H1 (cell line): ENCODE data around the gene USB1. TPM values are rescaled to one million over a fixed set of nuclear protein-coding genes. Genes with fewer than 3 reads are reported as not detected.

Source experiments
- CBX8 ChIP-seq: fragments of 300-800, 300-1000 bp; sonication (generic); IDR thresholded peaks from 2 replicates; pipeline ENCODE4 v1.7.1; 2016; ENCODE audit warnings: low read depth, low read length, borderline replicate concordance
- CREB1 ChIP-seq: IDR thresholded peaks from 2 replicates; pipeline ENCODE4 v1.6.1; 2012; ENCODE audit warnings: inconsistent platforms
- EGR1 ChIP-seq: IDR thresholded peaks from 2 replicates; pipeline ENCODE4 v1.6.1; 2011; ENCODE audit warnings: low read depth, low read length, borderline replicate concordance
- MAX ChIP-seq: IDR thresholded peaks from 2 replicates; pipeline ENCODE4 v1.6.1; 2012; ENCODE audit warnings: inconsistent platforms
- SP2 ChIP-seq: IDR thresholded peaks from 2 replicates; pipeline ENCODE4 v1.6.1; 2012; ENCODE audit warnings: mild to moderate bottlenecking, low read length, inconsistent platforms
- ZNF274 ChIP-seq: IDR thresholded peaks from 2 replicates; pipeline ENCODE4 v1.7.0; 2012; ENCODE audit warnings: low read length, borderline replicate concordance; ENCODE audit errors: extremely low read depth
- polyA plus RNA-seq, 7 experiments: library from polyadenylated mRNA; depleted of rRNA in 3 of 7; stranded (reverse) in 5 of 7; unstranded in 2 of 7; fragments of >200 nt in 5 of 7; fragments of 200-250 nt in 2 of 7; gene quantifications; 1 replicate in 5 of 7; 2 replicates in 1 of 7; 4 replicates in 1 of 7; pipeline versions ENCODE4 v1.2.1 to v1.2.3, GENCODE V29; 2011 to 2013; ENCODE audit warnings: missing spikeins in 2 of 7, mixed read lengths in 2 of 7
- total RNA-seq: library from RNA; stranded (reverse); fragmentation: NEBNext Ultra II Directional; extraction: Animal tissue kit (Norgen Biotek cat#: 25700); gene quantifications from 2 replicates; pipeline ENCODE4 v1.2.1, GENCODE V29; 2021

Gene USB1
- total and polyA plus RNA-seq, 2 of the 8 experiments (the other 6 are each of a cell fraction or from before 2014, with no cell fraction given), result 65.4 to 75.9 TPM

- TF ChIP-seq CBX8 (no peak), SP2 (no peak), CREB1 (no peak), ZNF274 (no peak), MAX (no peak), EGR1 (no peak)
Observed at GRCh38 chr16:58042001-58042885, 41.0 kb downstream of the USB1 start (continued).
